RWPE2 (cell line): ENCODE data around the gene TIMELESS.

Source experiments
- ATAC-seq: fragments of 200-7000 bp; cut with Tn5 transposase; 3 replicates; pipeline ENCODE4 v1.9.1; 2021; ENCODE audit warnings: low read depth
- DNase-seq: peaks from one replicate; pipeline ENCODE4 v3.0.0-alpha.2; 2020; ENCODE audit warnings: low spot score
- H3K27ac ChIP-seq: fragments of 450-650 bp; 2 replicates; pipeline ENCODE4 v1.5.1; 2017; ENCODE audit warnings: mild to moderate bottlenecking; ENCODE audit not compliant: poor library complexity, severe bottlenecking
- H3K27me3 ChIP-seq: fragments of 250-450 bp; sonication (Bioruptor Pico); 2 replicates; pipeline ENCODE4 v1.5.1; 2021; ENCODE audit warnings: mild to moderate bottlenecking, moderate library complexity; ENCODE audit not compliant: insufficient read depth, poor library complexity, severe bottlenecking
- H3K36me3 ChIP-seq: fragments of 250-450 bp; sonication (Bioruptor Pico); 2 replicates; pipeline ENCODE4 v1.5.1; 2020; ENCODE audit warnings: low read depth, mild to moderate bottlenecking, moderate library complexity
- H3K4me1 ChIP-seq: fragments of 250-450 bp; sonication (Bioruptor Pico); 2 replicates; pipeline ENCODE4 v1.5.1; 2021; ENCODE audit warnings: mild to moderate bottlenecking, moderate library complexity; ENCODE audit not compliant: insufficient read depth, poor library complexity, severe bottlenecking
- H3K4me3 ChIP-seq: fragments of 250-450 bp; sonication (Bioruptor Pico); 2 replicates; pipeline ENCODE4 v1.5.1; 2021; ENCODE audit warnings: mild to moderate bottlenecking, moderate library complexity; ENCODE audit not compliant: severe bottlenecking
- H3K9me3 ChIP-seq: fragments of 250-450 bp; sonication (Bioruptor Pico); 2 replicates; pipeline ENCODE4 v1.5.1; 2021; ENCODE audit warnings: mild to moderate bottlenecking, moderate library complexity; ENCODE audit not compliant: severe bottlenecking
- TF ChIP-seq, protein P1 (sequence below): fragments of 450-650 bp; IDR thresholded peaks from one replicate; pipeline ENCODE4 v1.5.1; 2017; ENCODE audit warnings: mild to moderate bottlenecking, moderate library complexity; ENCODE audit not compliant: poor library complexity, severe bottlenecking

The TIMELESS gene

DNA sequence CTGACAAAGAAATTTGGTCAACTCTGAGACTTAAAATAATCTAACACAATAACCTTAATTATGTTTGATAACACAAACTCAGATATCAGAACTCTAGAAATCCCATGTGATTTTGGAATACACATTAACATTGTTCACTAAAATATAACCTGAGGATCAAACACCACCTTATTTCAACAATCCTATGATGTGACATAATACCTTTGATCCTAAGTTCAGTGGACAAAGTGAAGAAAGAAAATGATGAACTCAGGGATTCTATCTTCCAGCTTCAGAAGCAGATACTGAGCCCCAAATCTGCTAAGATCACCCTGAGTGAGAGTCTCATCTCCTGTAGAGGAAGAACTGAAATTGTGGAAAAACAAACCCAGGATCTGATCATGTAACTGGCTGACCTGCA, 50.9 kb downstream of the TIMELESS start:
- H3K4me1 ChIP-seq: no peaks in the 10 kb centered on the region
- no peaks in the 10 kb centered on the region for H3K27me3 ChIP-seq
- H3K4me3 ChIP-seq: no peak overlapping the region
- no peak overlapping the region for H3K27ac ChIP-seq
- H3K36me3 ChIP-seq: no peaks in the 10 kb centered on the region
- no peaks in the 10 kb centered on the region for H3K9me3 ChIP-seq
- DNase-seq: no peak
- TF ChIP-seq, protein P1, sequence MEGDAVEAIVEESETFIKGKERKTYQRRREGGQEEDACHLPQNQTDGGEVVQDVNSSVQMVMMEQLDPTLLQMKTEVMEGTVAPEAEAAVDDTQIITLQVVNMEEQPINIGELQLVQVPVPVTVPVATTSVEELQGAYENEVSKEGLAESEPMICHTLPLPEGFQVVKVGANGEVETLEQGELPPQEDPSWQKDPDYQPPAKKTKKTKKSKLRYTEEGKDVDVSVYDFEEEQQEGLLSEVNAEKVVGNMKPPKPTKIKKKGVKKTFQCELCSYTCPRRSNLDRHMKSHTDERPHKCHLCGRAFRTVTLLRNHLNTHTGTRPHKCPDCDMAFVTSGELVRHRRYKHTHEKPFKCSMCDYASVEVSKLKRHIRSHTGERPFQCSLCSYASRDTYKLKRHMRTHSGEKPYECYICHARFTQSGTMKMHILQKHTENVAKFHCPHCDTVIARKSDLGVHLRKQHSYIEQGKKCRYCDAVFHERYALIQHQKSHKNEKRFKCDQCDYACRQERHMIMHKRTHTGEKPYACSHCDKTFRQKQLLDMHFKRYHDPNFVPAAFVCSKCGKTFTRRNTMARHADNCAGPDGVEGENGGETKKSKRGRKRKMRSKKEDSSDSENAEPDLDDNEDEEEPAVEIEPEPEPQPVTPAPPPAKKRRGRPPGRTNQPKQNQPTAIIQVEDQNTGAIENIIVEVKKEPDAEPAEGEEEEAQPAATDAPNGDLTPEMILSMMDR: no peak
- ATAC-seq: no peak

DNA sequence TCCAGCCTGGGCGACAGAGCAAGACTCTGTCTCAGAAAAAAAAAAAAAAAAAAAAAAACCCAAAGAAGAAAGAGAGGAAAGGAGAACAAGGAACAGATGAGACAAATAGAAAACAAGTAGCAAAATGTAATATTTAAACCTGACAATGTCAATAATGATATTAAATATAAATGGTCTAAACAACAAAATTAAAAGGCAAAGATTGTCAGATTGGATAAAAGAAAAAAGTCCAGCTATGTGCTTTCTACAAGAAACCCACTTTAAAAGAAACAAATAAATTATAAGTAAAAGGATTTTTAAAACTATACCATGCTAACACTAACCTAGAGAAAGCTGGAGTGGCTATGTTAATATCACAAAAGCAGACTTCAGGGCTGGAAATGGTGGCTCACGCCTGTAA, 56.9 kb downstream of the TIMELESS start:
- Histone ChIP-seq H3K4me1 (no peaks in the 10 kb centered on the region), H3K9me3 (no peaks in the 10 kb centered on the region), H3K27ac (no peak overlapping the region), H3K36me3 (no peaks in the 10 kb centered on the region), H3K4me3 (no peak overlapping the region), H3K27me3 (no peaks in the 10 kb centered on the region)
- TF ChIP-seq, protein P1: no peak
- ATAC-seq (no peak), DNase-seq (no peak)

DNA sequence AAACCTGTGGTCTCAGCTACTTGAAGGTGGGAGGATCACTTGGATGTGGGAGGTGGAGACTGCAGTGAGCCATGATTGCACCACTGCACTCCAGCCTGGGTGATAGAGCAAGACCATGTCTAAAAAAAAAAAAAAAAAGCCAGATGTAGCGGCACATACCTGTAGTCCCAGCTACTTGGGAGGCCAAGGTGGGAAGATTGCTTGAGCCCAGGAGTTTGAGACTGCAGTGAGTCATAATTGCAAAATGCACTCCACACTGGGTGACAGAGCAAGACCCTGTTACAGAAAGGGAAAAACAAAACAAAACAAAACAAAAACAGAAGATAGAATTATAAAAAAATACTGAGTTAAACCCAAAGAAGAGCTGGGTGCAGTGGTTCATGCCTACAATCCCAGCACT, 57.5 kb downstream of the TIMELESS start:
- no peak overlapping the region for H3K27ac ChIP-seq
- H3K4me1 ChIP-seq: no peaks in the 10 kb centered on the region
- H3K4me3 ChIP-seq: no peak overlapping the region
- ATAC-seq (no peak), DNase-seq (no peak)
- no peaks in the 10 kb centered on the region for H3K9me3 ChIP-seq
- no peaks in the 10 kb centered on the region for H3K27me3 ChIP-seq
- no peaks in the 10 kb centered on the region for H3K36me3 ChIP-seq
- TF ChIP-seq, protein P1: no peak

DNA sequence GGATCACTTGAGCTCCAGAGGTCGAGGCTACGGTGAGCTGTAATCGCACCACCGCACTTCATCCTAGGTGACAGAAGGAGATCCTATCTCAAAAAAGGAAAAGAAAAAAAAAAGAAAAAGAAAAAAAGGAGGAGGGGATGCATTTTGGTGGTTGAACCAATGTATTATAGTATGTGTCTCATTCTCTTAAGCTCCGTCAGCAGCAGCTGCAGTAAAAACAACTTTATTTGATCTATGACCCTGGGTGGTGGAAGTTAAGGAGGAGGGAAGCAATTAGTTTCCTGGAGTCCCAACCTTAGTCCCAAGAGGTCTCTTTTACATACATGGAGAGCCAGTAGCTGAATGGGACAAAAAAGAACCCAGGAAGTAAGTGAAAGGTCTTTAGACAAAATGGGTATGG, 59.8 kb downstream of the TIMELESS start:
- DNase-seq (no peak), ATAC-seq (no peak)
- no peaks in the 10 kb centered on the region for H3K9me3 ChIP-seq
- no peaks in the 10 kb centered on the region for H3K36me3 ChIP-seq
- H3K4me1 ChIP-seq: no peaks in the 10 kb centered on the region
- no peaks in the 10 kb centered on the region for H3K27me3 ChIP-seq
- no peak overlapping the region for H3K27ac ChIP-seq
- TF ChIP-seq, protein P1: no peak
- no peak overlapping the region for H3K4me3 ChIP-seq

GRCh38 chr12:56387152-56387736, 62.0 kb downstream of the TIMELESS start:
- Histone ChIP-seq H3K36me3 (no peaks in the 10 kb centered on the region), H3K27ac (no peak overlapping the region), H3K27me3 (no peaks in the 10 kb centered on the region), H3K9me3 (no peaks in the 10 kb centered on the region), H3K4me1 (no peaks in the 10 kb centered on the region), H3K4me3 (no peak overlapping the region)
- TF ChIP-seq, protein P1: no peak
- ATAC-seq (no peak), DNase-seq (no peak)
